RKO (cell line): ENCODE measurements around the gene ATM.
A peak's percentile ranks its signal among the peaks of the same experiment; 100 is the strongest.

Experiments
- DNase-seq: peaks from one replicate; pipeline ENCODE4 v3.0.0-alpha.2; 2016; ENCODE audit warnings: low spot score

Gene ATM

GRCh38 chr11:108222574-108223347, at the start of gene ATM, which contains the start of gene NPAT:
ATM (plus strand) TSS chr11:108223067; CDS start chr11:108227625, 4,558 bp downstream.
NPAT (minus strand) TSS chr11:108222638; CDS start chr11:108222536, 102 bp downstream.
- peak; percentile 99 for DNase-seq

GRCh38 chr11:108177570-108177969, 45.3 kb upstream of the ATM start:
- DNase-seq: no peak

GRCh38 chr11:108193725-108194124, 29.1 kb upstream of the ATM start:
- DNase-seq: no peak

GRCh38 chr11:108196901-108197300, 26.0 kb upstream of the ATM start:
- DNase-seq: no peak

- DNase-seq: no peak
These were observed 25.5 kb upstream of the ATM start for GRCh38 chr11:108197351-108197750.

- DNase-seq: no peak
These were observed 24.0 kb upstream of the ATM start for GRCh38 chr11:108198833-108199232.

- no peak for DNase-seq
These were observed 23.2 kb upstream of the ATM start for GRCh38 chr11:108199446-108200321.

- DNase-seq: no peak
These were observed 19.8 kb upstream of the ATM start for GRCh38 chr11:108203075-108203474.

- DNase-seq: no peak
These were observed 18.5 kb upstream of the ATM start for GRCh38 chr11:108204376-108204775.

GRCh38 chr11:108204929-108205499, 17.9 kb upstream of the ATM start:
- no peak for DNase-seq

- DNase-seq: no peak
These were observed 16.7 kb upstream of the ATM start for GRCh38 chr11:108206171-108206570.

- DNase-seq: no peak
These were observed 15.7 kb upstream of the ATM start for GRCh38 chr11:108206969-108207682.

GRCh38 chr11:108207683-108208060, 15.2 kb upstream of the ATM start:
- no peak for DNase-seq

GRCh38 chr11:108210441-108210840, 12.4 kb upstream of the ATM start:
- no peak for DNase-seq

GRCh38 chr11:108213784-108214183, 9.1 kb upstream of the ATM start:
- DNase-seq: no peak

- DNase-seq: no peak
These were observed 5.9 kb upstream of the ATM start for GRCh38 chr11:108216988-108217387.

GRCh38 chr11:108218455-108218854, 4.4 kb upstream of the ATM start:
- DNase-seq: no peak

GRCh38 chr11:108218912-108219783, 3.7 kb upstream of the ATM start:
- no peak for DNase-seq

GRCh38 chr11:108220721-108221336, 2.0 kb upstream of the ATM start:
- peak; percentile 29 for DNase-seq

- DNase-seq: peak; percentile 31
These were observed 1.5 kb upstream of the ATM start for GRCh38 chr11:108221371-108221770.
